Aortic smooth muscle cell (primary cell): ENCODE data around the gene ADAM19. TPM values are rescaled to one million over a fixed set of nuclear protein-coding genes. Genes with fewer than 3 reads are reported as not detected.

ENCODE experiments used
- total RNA-seq: library from RNA; depleted of rRNA; stranded (reverse); fragments of >200 nt; gene quantifications from 2 replicates; pipeline ENCODE4 v1.2.3, GENCODE V29; 2014

The ADAM19 gene
- 6.5 and 6.8 TPM in 2 replicates for total RNA-seq

GRCh38 chr5:157575381-157576020, at the start of gene ADAM19:
Gene ADAM19, minus strand, starts transcription at chr5:157575775. Its CDS starts 79 bp downstream, at chr5:157575696.

GRCh38 chr5:157459715-157460599, 115.6 kb downstream of the ADAM19 start, which contains the start of gene NIPAL4:
Gene NIPAL4, plus strand, starts transcription at chr5:157460213. Its CDS starts 108 bp downstream, at chr5:157460321.

Other genes starting within 250 kb of the ADAM19 start
- not detected in 2 replicates for gene NIPAL4, start 115.6 kb downstream of the ADAM19 start, total RNA-seq
- gene SOX30, start 76.7 kb upstream of the ADAM19 start, total RNA-seq = not detected in 2 replicates
- gene C5orf52, start 95.8 kb upstream of the ADAM19 start, total RNA-seq = not detected in 2 replicates
- 20.7 and 24.0 TPM in 2 replicates for gene THG1L, start 155.6 kb upstream of the ADAM19 start, total RNA-seq
- 2.2 and 3.2 TPM in 2 replicates for gene LSM11, start 167.9 kb upstream of the ADAM19 start, total RNA-seq